ENCODE measurements around the gene ABO. TPM values are rescaled to one million over a fixed set of nuclear protein-coding genes. Genes with fewer than 3 reads are reported as not detected.
A peak's percentile ranks its signal among the peaks of the same experiment; 100 is the strongest.
"Not testable (repeated sequence)": the region's sequence is repeated elsewhere in the genome, so short reads cannot be mapped to it uniquely, and the experiment has no call there.

ABO gene
- total RNA-seq, 1 donor from 2014 or later: not detected

- FAIRE-seq: no peak
- DNase-seq (ENCODE audit: low spot score in 2 of 2): no peak
Measured at GRCh38 chr9:133248726-133249295, 26.2 kb downstream of the ABO start.

GRCh38 chr9:133247632-133248031, 27.4 kb downstream of the ABO start:
- DNase-seq (ENCODE audit: low spot score in 2 of 2) (no peak), FAIRE-seq (no peak)

- FAIRE-seq: no peak
- DNase-seq (ENCODE audit: low spot score in 2 of 2): no peak
Measured at GRCh38 chr9:133246991-133247390, 28.0 kb downstream of the ABO start.

GRCh38 chr9:133246562-133246961, 28.4 kb downstream of the ABO start:
- FAIRE-seq: no peak
- no peak for DNase-seq (ENCODE audit: low spot score in 2 of 2)

GRCh38 chr9:133242991-133243390, 32.0 kb downstream of the ABO start:
- no peak for FAIRE-seq
- DNase-seq (ENCODE audit: low spot score in 2 of 2): no peak

GRCh38 chr9:133242241-133242640, 32.8 kb downstream of the ABO start:
- DNase-seq (ENCODE audit: low spot score in 2 of 2): no peak
- no peak for FAIRE-seq

- DNase-seq (ENCODE audit: low spot score in 2 of 2) (no peak), FAIRE-seq (no peak)
Measured at GRCh38 chr9:133239533-133240090, 35.4 kb downstream of the ABO start.

- DNase-seq (ENCODE audit: low spot score in 2 of 2): peak in 1 of 2 donors; percentile 63
- FAIRE-seq: no peak
Measured at GRCh38 chr9:133238851-133239532, 36.0 kb downstream of the ABO start.

- no peak for FAIRE-seq
- peak in 1 of 2 donors; percentile 68 for DNase-seq (ENCODE audit: low spot score in 2 of 2)
Measured at GRCh38 chr9:133238272-133238850, 36.6 kb downstream of the ABO start.

GRCh38 chr9:133237035-133237731, 37.8 kb downstream of the ABO start:
- FAIRE-seq (no peak), DNase-seq (ENCODE audit: low spot score in 2 of 2) (peak in 1 of 2 donors; percentile 54)

GRCh38 chr9:133236291-133237034, 38.5 kb downstream of the ABO start:
- DNase-seq (ENCODE audit: low spot score in 2 of 2); FAIRE-seq: not testable (repeated sequence)

- FAIRE-seq: no peak
Measured at GRCh38 chr9:133235549-133236222, 39.3 kb downstream of the ABO start.

GRCh38 chr9:133234577-133235322, 40.3 kb downstream of the ABO start:
- no peak for FAIRE-seq
- no peak for DNase-seq (ENCODE audit: low spot score in 2 of 2)

More at GRCh38 chr9:133235549-133236222, 39.3 kb downstream of the ABO start:
- no peak for DNase-seq (ENCODE audit: low spot score in 2 of 2)

GRCh38 chr9:133233681-133234432, 41.1 kb downstream of the ABO start:
- FAIRE-seq: no peak

GRCh38 chr9:133231934-133232568, 43.0 kb downstream of the ABO start:
- not testable (repeated sequence) for FAIRE-seq; DNase-seq (ENCODE audit: low spot score in 2 of 2)

More at GRCh38 chr9:133233681-133234432, 41.1 kb downstream of the ABO start:
- DNase-seq (ENCODE audit: low spot score in 2 of 2): no peak

GRCh38 chr9:133230514-133230913, 44.5 kb downstream of the ABO start:
- DNase-seq (ENCODE audit: low spot score in 2 of 2); FAIRE-seq: not testable (repeated sequence)

- no peak for FAIRE-seq
- no peak for DNase-seq (ENCODE audit: low spot score in 2 of 2)
Measured at GRCh38 chr9:133230093-133230492, 44.9 kb downstream of the ABO start.

Data from frontal cortex (tissue), 4 donors.